NT2/D1 (cell line): Measurements from ENCODE around the gene IL1RAP.

Experiments used
- YY1 ChIP-seq: IDR thresholded peaks from 2 replicates; pipeline ENCODE4 v1.6.1; 2011; ENCODE audit not compliant: insufficient read length, insufficient read depth
- ZNF274 ChIP-seq: IDR thresholded peaks from 2 replicates; pipeline ENCODE4 v1.6.1; 2011; ENCODE audit warnings: mild to moderate bottlenecking, low read depth, low read length

GRCh38 chr3:190546881-190547510 is 33.1 kb downstream of the IL1RAP start:
- TF ChIP-seq ZNF274 (no peak), YY1 (no peak)
